DND-41 (cell line): ENCODE measurements around the gene TMEM204.

Experiments
- ATAC-seq: fragments of 200-7000 bp; cut with Tn5 transposase; 3 replicates; pipeline ENCODE4 v1.9.1; 2021; ENCODE audit warnings: low read depth; ENCODE audit not compliant: insufficient read depth
- DNase-seq: peaks from one replicate; pipeline ENCODE4 v3.0.0-alpha.2; 2020
- H2AFZ ChIP-seq: 2 replicates; pipeline ENCODE4 v1.6.0; 2012; ENCODE audit warnings: low read depth, low read length
- H3K27ac ChIP-seq: 2 replicates; pipeline ENCODE4 v1.5.1; 2012; ENCODE audit warnings: low read length, inconsistent platforms
- H3K27me3 ChIP-seq: fragments of 200-600 bp; sonication (generic); 2 replicates; pipeline ENCODE4 v1.6.0; 2012; ENCODE audit warnings: low read length, mild to moderate bottlenecking, inconsistent platforms; ENCODE audit not compliant: insufficient read depth, poor library complexity
- H3K36me3 ChIP-seq: 2 replicates; pipeline ENCODE4 v1.5.1; 2012; ENCODE audit warnings: low read length, inconsistent platforms; ENCODE audit not compliant: insufficient read depth
- H3K4me1 ChIP-seq: 2 replicates; pipeline ENCODE4 v1.5.1; 2012; ENCODE audit warnings: mild to moderate bottlenecking, low read length; ENCODE audit not compliant: insufficient read depth
- H3K4me2 ChIP-seq: 2 replicates; pipeline ENCODE4 v1.6.0; 2012; ENCODE audit warnings: mild to moderate bottlenecking, moderate library complexity, low read length, inconsistent platforms; ENCODE audit not compliant: insufficient read depth
- H3K4me3 ChIP-seq, 2 experiments: fragments of 200-600 bp in 1 of 2; shearing (Covaris generic) in 1 of 2; 2 replicates each; pipeline ENCODE4 v1.5.1; 2012 to 2016; ENCODE audit warnings: inconsistent platforms in 2 of 2, low read length in 2 of 2, mild to moderate bottlenecking in 2 of 2, low read depth in 1 of 2, moderate library complexity in 1 of 2
- H3K79me2 ChIP-seq: 2 replicates; pipeline ENCODE4 v1.6.0; 2012; ENCODE audit warnings: low read length, inconsistent platforms; ENCODE audit not compliant: insufficient read depth
- H3K9ac ChIP-seq: 2 replicates; pipeline ENCODE4 v1.6.0; 2012; ENCODE audit warnings: low read depth, mild to moderate bottlenecking, inconsistent platforms, low read length, moderate library complexity
- H3K9me3 ChIP-seq: 2 replicates; pipeline ENCODE4 v1.5.1; 2012; ENCODE audit warnings: low read length, moderate library complexity, mild to moderate bottlenecking, inconsistent platforms; ENCODE audit not compliant: insufficient read depth, severe bottlenecking
- H4K20me1 ChIP-seq: 2 replicates; pipeline ENCODE4 v1.6.0; 2012; ENCODE audit warnings: low read length; ENCODE audit not compliant: insufficient read depth
- CTCF ChIP-seq: IDR thresholded peaks from 2 replicates; pipeline ENCODE4 v1.5.1; 2012; ENCODE audit warnings: borderline replicate concordance, low read length, moderate library complexity, mild to moderate bottlenecking; ENCODE audit not compliant: poor library complexity, severe bottlenecking; ENCODE audit errors: extremely low read depth
- EZH2 ChIP-seq: IDR thresholded peaks from 3 replicates; pipeline ENCODE4 v1.6.1; 2012; ENCODE audit warnings: borderline replicate concordance, low read depth, mild to moderate bottlenecking, moderate library complexity, low read length, inconsistent platforms; ENCODE audit not compliant: severe bottlenecking

Gene TMEM204

GRCh38 chr16:1492923-1493745, 40.3 kb upstream of the TMEM204 start, which contains the start of gene TELO2:
TELO2 (plus strand) TSS chr16:1493360; CDS start chr16:1494282, 922 bp downstream.
- peak within 1 kb of the TSS; percentile 97 for H3K9ac ChIP-seq
- H2AFZ ChIP-seq, result peak within 1 kb of the TSS; percentile 98
- no peaks in the 10 kb centered on the region for H3K9me3 ChIP-seq
- H3K27me3 ChIP-seq, result no peaks in the 10 kb centered on the region
- H3K4me2 ChIP-seq, result peak within 1 kb of the TSS; percentile 88
- peaks cover 30% of the 10 kb centered on the region for H4K20me1 ChIP-seq
- ATAC-seq (peak; percentile 83), DNase-seq (peak; percentile 83)
- TF ChIP-seq EZH2 (no peak), CTCF (no peak)
- peaks cover 32% of the 10 kb centered on the region for H3K4me1 ChIP-seq
- peaks cover 44% of the 10 kb centered on the region for H3K79me2 ChIP-seq
- H3K4me3 ChIP-seq, result peak within 1 kb of the TSS; percentile 93 to 95
- peaks cover 42% of the 10 kb centered on the region for H3K36me3 ChIP-seq
- peak within 1 kb of the TSS; percentile 97 for H3K27ac ChIP-seq

GRCh38 chr16:1493746-1494094, 39.7 kb upstream of the TMEM204 start:
- Histone ChIP-seq H3K27ac (peak overlapping the region; percentile 97), H3K27me3 (no peaks in the 10 kb centered on the region), H3K9ac (peak overlapping the region; percentile 97), H3K79me2 (peaks cover 44% of the 10 kb centered on the region), H2AFZ (peak overlapping the region; percentile 91), H3K4me2 (peak overlapping the region; percentile 88), H4K20me1 (peaks cover 30% of the 10 kb centered on the region), H3K9me3 (no peaks in the 10 kb centered on the region), H3K4me3 (peak overlapping the region; percentile 93 to 95), H3K4me1 (peaks cover 32% of the 10 kb centered on the region), H3K36me3 (peaks cover 48% of the 10 kb centered on the region)
- TF ChIP-seq CTCF (no peak), EZH2 (no peak)
- peak; percentile 25 for ATAC-seq
- no peak for DNase-seq

- no peak for DNase-seq
- H3K9ac ChIP-seq, result peak overlapping the region; percentile 97
- H3K4me3 ChIP-seq, result peak overlapping the region; percentile 93 to 95
- no peak for ATAC-seq
- H3K4me1 ChIP-seq, result peaks cover 32% of the 10 kb centered on the region
- peak overlapping the region; percentile 97 for H3K27ac ChIP-seq
- TF ChIP-seq EZH2 (no peak), CTCF (no peak)
- peaks cover 45% of the 10 kb centered on the region for H3K79me2 ChIP-seq
- H3K36me3 ChIP-seq, result peaks cover 53% of the 10 kb centered on the region
- peaks cover 30% of the 10 kb centered on the region for H4K20me1 ChIP-seq
- peak overlapping the region; percentile 88 for H3K4me2 ChIP-seq
- no peaks in the 10 kb centered on the region for H3K9me3 ChIP-seq
- H2AFZ ChIP-seq, result peak overlapping the region; percentile 91; the same call in 1 of the 2 replicates
- H3K27me3 ChIP-seq, result no peaks in the 10 kb centered on the region
These were observed 39.3 kb upstream of the TMEM204 start for GRCh38 chr16:1494129-1494640.
